Subcutaneous abdominal adipose tissue (tissue), 5 donors: Measurements from ENCODE around the gene RALGAPA2.

ENCODE experiments used
- H3K27ac ChIP-seq: one replicate; pipeline ENCODE4 v1.7.0; 2013; ENCODE audit warnings: low read depth, mild to moderate bottlenecking, inconsistent platforms, low read length, moderate library complexity
- H3K27me3 ChIP-seq, 5 donors: one replicate each; pipeline ENCODE4 v1.7.0; 2013; ENCODE audit warnings: low read length in 5 of 5, inconsistent platforms in 1 of 5; ENCODE audit not compliant: control insufficient read depth in 5 of 5, insufficient read depth in 4 of 5
- H3K36me3 ChIP-seq, 5 donors: one replicate each; pipeline ENCODE4 v1.7.0; 2013; ENCODE audit warnings: low read length in 5 of 5; ENCODE audit not compliant: control insufficient read depth in 5 of 5, insufficient read depth in 5 of 5
- H3K4me1 ChIP-seq, 5 donors: one replicate each; pipeline ENCODE4 v1.7.0; 2013; ENCODE audit warnings: low read length in 5 of 5, mild to moderate bottlenecking in 3 of 5, moderate library complexity in 1 of 5; ENCODE audit not compliant: control insufficient read depth in 5 of 5, insufficient read depth in 5 of 5
- H3K4me3 ChIP-seq, 5 donors: one replicate each; pipeline ENCODE4 v1.7.0; 2013; ENCODE audit warnings: low read length in 5 of 5, low read depth in 1 of 5
- H3K9ac ChIP-seq, 5 donors: one replicate each; pipeline ENCODE4 v1.7.0; 2013; ENCODE audit warnings: low read length in 5 of 5, mild to moderate bottlenecking in 4 of 5, moderate library complexity in 3 of 5
- H3K9me3 ChIP-seq, 5 donors: one replicate each; pipeline ENCODE4 v1.7.0; 2013; ENCODE audit warnings: low read length in 5 of 5; ENCODE audit not compliant: control insufficient read depth in 5 of 5
- donor health status: healthy.
- donor health status: healthy.
- donor health status: healthy.
- donor health status: healthy.
- donor health status: healthy.

RALGAPA2 gene

DNA sequence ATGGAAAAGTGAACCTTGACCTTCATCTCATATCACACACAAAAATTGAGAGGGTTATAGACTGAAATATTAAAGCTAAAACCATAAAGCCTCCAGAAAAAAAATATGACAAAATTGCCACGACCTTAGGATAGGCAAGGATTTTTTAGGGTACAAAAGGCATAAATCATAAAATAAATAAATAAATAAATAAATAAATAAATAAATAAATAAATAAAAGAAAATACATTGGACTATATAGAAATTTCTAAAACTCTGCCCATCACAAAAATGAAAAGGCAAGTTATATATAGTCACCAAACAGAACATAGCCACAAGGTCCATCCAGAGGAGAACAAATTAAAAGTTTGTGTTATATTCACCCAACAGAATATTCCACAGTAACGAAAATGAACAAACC lies 235.9 kb downstream of the RALGAPA2 start:
- Histone ChIP-seq H3K9ac (no peak overlapping the region), H3K4me3 (no peak overlapping the region), H3K4me1 (no peaks in the 10 kb centered on the region), H3K36me3 (peaks cover 13 to 34% (median 18%) of the 10 kb centered on the region in 5 donors), H3K27me3 (no peaks in the 10 kb centered on the region), H3K9me3 (no peaks in the 10 kb centered on the region), H3K27ac (no peak overlapping the region)

DNA sequence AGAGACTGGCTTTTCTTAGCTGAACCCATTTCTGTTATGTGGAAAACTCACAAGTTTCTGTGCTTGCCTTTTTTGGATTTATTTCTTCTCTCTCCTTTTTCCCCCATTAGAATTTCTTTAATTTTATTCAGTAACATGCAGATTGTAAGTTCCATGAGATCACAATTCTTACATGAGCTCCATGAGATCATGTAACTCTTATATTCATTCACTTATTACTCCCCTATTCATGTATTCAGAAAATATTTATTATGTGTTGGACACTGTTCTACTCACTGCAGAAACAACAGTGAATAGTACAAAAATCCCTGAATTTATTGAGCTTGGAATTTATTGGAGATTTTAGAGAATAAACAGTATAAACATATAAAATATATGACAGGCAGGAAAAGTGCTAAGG lies 238.8 kb downstream of the RALGAPA2 start:
- Histone ChIP-seq H3K4me1 (no peaks in the 10 kb centered on the region), H3K27ac (no peak overlapping the region), H3K9ac (no peak overlapping the region), H3K4me3 (no peak overlapping the region), H3K9me3 (no peaks in the 10 kb centered on the region), H3K36me3 (peaks cover 13 to 36% (median 15%) of the 10 kb centered on the region in 5 donors), H3K27me3 (no peaks in the 10 kb centered on the region)

DNA sequence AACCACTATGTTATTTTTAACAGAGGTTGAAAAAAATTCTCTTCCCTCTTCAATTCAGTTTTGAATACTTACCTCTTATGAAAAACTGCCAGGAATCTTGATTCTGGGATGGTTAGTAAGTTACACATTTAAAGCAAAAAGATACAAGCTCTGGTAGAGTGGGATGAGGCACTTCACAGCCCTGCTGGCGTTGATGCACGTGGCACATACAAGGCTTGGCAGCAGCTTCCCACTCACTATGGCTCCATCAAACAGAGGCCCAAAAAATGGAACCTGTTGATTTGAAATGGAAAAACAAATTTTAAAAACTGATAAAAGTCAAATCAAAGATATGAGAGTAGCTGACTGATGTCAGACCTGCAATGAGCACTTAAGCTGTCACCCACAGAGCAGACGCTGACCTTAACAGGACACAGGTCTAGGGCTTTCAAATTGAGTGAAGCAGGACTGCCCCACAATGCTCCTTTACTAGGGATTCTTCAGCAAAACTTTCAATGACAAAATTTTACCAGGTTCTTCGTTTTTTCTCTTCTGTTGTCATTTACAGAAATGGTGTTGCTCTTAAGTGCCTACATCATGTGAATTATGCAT lies 239.7 kb downstream of the RALGAPA2 start:
- no peaks in the 10 kb centered on the region for H3K4me1 ChIP-seq
- H3K9ac ChIP-seq, result no peak overlapping the region
- H3K4me3 ChIP-seq, result no peak overlapping the region
- no peak overlapping the region for H3K27ac ChIP-seq
- H3K9me3 ChIP-seq, result no peaks in the 10 kb centered on the region
- no peaks in the 10 kb centered on the region for H3K27me3 ChIP-seq
- H3K36me3 ChIP-seq, result peaks cover 13 to 42% (median 21%) of the 10 kb centered on the region in 5 donors

DNA sequence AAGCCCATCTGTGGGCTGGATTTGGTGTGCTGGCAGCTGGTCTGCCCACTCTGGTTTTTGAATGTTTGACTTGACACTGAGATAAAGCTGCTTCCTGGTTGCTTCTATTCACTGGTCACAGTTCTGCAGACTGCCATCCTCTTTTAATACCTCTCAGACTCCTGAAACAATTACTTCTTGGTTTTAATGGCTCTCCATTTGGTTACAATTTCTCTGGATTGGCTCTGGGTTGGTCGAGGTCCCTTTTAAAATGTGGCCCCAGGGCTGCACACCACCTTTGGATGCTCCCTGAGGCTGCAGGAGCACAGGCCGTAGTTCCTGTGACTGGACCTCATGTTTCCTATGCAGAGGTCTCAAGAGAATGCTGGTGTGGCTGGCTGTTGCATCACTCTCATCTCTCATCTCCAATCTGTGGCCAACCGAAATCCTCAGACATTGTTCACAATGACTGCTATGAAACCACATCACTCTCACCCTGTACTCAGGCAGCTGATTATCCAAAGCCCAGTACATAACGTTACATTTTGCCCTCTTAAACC lies 246.0 kb downstream of the RALGAPA2 start:
- Histone ChIP-seq H3K36me3 (peaks cover 0 to 44% (median 14%) of the 10 kb centered on the region in 5 donors), H3K9ac (no peak overlapping the region), H3K4me3 (no peak overlapping the region), H3K27ac (no peak overlapping the region), H3K9me3 (no peaks in the 10 kb centered on the region), H3K4me1 (no peaks in the 10 kb centered on the region), H3K27me3 (no peaks in the 10 kb centered on the region)

DNA sequence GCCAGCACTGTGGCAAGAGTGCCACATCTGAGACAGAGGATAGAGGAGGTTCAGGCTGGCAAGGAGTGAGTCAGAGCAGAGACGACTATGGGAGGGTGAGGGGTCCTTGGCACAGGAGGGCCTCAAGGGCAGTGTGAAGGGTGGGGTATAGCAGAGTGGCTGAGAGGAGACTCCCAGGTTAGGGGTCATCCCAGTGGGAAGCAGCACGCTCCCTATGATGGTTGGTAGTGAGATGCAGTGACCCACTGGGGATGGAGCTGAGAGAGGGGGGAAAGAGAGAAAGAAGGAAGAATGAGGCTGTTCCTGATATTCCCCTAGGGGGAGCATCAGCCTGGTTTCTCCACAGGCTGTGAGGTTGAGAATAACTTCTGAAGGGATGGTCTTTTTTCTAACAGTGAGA lies 247.2 kb downstream of the RALGAPA2 start:
- peaks cover 0 to 43% (median 14%) of the 10 kb centered on the region in 5 donors for H3K36me3 ChIP-seq
- no peaks in the 10 kb centered on the region for H3K27me3 ChIP-seq
- no peak overlapping the region for H3K9ac ChIP-seq
- H3K27ac ChIP-seq, result no peak overlapping the region
- no peaks in the 10 kb centered on the region for H3K9me3 ChIP-seq
- H3K4me3 ChIP-seq, result no peak overlapping the region
- H3K4me1 ChIP-seq, result no peaks in the 10 kb centered on the region

DNA sequence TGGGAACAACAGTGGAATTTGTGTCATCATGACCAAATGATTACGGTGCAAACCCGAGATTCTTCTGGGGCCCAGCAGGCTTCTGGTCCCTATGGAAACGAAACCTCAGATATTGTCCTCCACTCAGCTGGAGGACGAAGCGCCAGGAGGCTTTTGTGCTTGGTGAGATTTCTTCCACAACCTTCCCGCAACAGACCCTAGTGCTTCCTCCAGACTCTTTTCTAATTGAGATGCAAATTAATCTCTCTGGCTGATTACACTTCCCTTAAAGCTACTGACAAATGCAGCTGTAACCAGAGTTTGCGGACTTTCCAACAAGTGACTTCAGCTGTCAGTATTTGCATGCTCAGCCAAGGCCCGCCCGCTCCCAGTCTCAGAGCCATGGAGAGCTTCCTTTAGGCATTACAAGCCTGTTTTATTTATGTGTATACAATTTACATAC lies 248.5 kb downstream of the RALGAPA2 start:
- H3K9me3 ChIP-seq, result no peaks in the 10 kb centered on the region
- H3K27me3 ChIP-seq, result no peaks in the 10 kb centered on the region
- no peak overlapping the region for H3K9ac ChIP-seq
- H3K4me3 ChIP-seq, result no peak overlapping the region
- H3K27ac ChIP-seq, result no peak overlapping the region
- H3K36me3 ChIP-seq, result peaks cover 0 to 43% (median 18%) of the 10 kb centered on the region in 5 donors
- no peaks in the 10 kb centered on the region for H3K4me1 ChIP-seq

DNA sequence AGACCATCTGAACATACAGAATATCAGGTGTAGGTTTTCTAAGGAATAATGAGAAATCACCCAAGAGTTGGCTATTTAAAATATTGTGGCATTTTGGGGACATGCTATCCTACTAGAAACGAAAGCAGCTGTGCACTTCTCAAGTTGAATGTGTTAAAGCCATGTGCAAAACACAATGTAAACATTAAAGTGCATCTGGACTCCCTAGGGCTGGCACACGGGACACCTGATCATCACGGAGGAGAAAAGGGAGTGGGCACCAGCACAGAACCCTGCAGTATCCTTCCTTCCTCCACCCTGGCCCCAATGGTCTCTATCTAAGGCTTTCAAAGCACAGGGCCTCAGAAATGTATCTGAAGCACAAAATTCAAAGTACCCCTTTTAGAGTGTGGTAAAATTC lies 250.3 kb downstream of the RALGAPA2 start:
- Histone ChIP-seq H3K9ac (no peak overlapping the region), H3K36me3 (peaks cover 0 to 42% (median 22%) of the 10 kb centered on the region in 5 donors), H3K4me3 (no peak overlapping the region), H3K27me3 (no peaks in the 10 kb centered on the region), H3K9me3 (no peaks in the 10 kb centered on the region), H3K27ac (no peak overlapping the region), H3K4me1 (no peaks in the 10 kb centered on the region)

DNA sequence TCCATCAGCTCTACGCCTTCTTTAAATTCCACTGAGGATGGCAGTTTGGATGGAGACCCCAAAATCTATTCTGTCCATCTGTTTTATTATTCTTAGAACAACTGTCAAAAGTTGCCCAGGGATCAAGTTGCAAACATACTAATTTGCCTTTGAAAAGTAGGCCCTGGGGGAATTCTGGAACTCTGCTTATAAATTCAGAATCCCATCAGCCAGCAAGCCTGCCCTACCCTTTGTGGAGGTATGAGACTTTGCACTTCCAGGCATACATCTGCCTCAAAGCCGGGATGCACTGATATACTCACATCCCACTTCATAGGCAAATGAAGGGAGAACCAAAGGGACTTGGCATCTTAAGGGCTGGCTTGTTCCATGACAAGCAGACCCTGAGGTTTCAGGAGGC lies 250.9 kb downstream of the RALGAPA2 start:
- no peak overlapping the region for H3K4me3 ChIP-seq
- H3K36me3 ChIP-seq, result peaks cover 0 to 42% (median 20%) of the 10 kb centered on the region in 5 donors
- no peaks in the 10 kb centered on the region for H3K27me3 ChIP-seq
- H3K9ac ChIP-seq, result no peak overlapping the region
- H3K9me3 ChIP-seq, result no peaks in the 10 kb centered on the region
- H3K27ac ChIP-seq, result no peak overlapping the region
- H3K4me1 ChIP-seq, result no peaks in the 10 kb centered on the region

DNA sequence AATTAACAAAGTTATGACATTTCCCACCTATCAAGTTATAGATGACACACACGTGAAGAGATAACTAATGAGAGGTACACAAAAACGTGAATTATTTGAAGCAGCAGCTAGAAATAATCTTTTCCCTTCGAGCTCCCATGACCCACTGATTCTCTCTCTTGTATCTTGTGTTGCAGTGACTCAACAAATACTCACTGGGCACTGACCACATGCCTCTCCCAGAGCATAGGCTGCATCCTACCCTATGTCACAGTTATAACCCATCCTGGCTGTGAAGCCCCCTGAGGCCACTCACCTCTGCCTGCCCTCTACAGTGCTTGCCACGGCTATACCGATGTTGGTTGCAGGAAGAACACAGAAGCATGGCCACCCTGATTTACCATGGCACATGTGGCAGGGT lies 252.7 kb downstream of the RALGAPA2 start:
- no peak overlapping the region for H3K4me3 ChIP-seq
- no peaks in the 10 kb centered on the region for H3K9me3 ChIP-seq
- no peaks in the 10 kb centered on the region for H3K4me1 ChIP-seq
- no peak overlapping the region for H3K27ac ChIP-seq
- H3K27me3 ChIP-seq, result no peaks in the 10 kb centered on the region
- H3K9ac ChIP-seq, result no peak overlapping the region
- peaks cover 3 to 42% (median 25%) of the 10 kb centered on the region in 5 donors for H3K36me3 ChIP-seq

DNA sequence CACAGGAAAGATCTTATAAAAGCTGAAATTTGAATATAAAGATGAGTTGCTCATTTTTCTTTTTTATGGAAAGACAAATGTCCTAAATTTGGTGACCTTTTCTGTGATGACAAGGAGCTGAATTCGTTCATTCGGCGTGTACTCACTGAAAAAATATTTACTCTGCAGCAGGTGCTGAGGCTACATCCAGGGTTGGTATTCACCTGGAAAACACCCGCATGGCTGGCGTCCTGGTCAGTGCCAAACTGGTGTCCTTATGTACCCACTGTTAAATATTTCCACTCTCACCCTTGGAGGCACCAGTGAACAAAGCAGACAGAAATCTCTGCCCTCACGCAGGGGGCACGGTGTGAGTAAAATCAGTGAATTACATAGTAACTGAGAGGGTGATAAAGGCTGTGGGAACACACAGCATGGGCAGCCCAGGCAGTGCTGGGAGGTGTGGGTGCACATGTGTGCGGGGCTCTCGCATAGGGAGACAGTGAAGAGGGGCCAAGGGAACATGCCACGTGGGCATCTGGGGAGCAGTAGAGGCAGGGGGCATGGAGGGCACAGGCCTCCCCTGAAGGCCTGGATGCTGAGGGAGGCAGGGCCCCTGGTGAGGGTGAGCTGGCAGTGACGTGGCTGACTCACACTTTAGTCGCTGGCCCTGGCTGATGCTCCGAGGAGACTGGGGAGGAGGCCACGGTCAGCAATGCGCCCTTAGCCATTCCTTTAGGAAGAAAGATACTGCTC lies 254.9 kb downstream of the RALGAPA2 start:
- peaks cover 3 to 54% (median 34%) of the 10 kb centered on the region in 5 donors for H3K36me3 ChIP-seq
- no peaks in the 10 kb centered on the region for H3K27me3 ChIP-seq
- no peak overlapping the region for H3K9ac ChIP-seq
- peaks cover under 1 to 8% (median 3%) of the 10 kb centered on the region in 5 donors for H3K4me1 ChIP-seq
- no peak overlapping the region for H3K4me3 ChIP-seq
- no peak overlapping the region for H3K27ac ChIP-seq
- no peaks in the 10 kb centered on the region for H3K9me3 ChIP-seq
